GM18508 (cell line): ENCODE data around the gene OTOS.

ENCODE experiments used
- ATAC-seq: cut with Tn5 transposase; IDR thresholded peaks from one replicate; pipeline ENCODE4 v1.9.1; 2021; ENCODE audit warnings: moderate number of reproducible peaks; ENCODE audit not compliant: insufficient read depth, unreplicated experiment

Gene OTOS

GRCh38 chr2:240155048-240155744 lies 14.7 kb upstream of the OTOS start:
- ATAC-seq, result no peak

- ATAC-seq, result no peak
Observed at GRCh38 chr2:240154606-240155005, 14.1 kb upstream of the OTOS start.

- no peak for ATAC-seq
Observed at GRCh38 chr2:240153418-240153817, 13.0 kb upstream of the OTOS start.

- ATAC-seq, result no peak
Observed at GRCh38 chr2:240151477-240152031, 11.1 kb upstream of the OTOS start.

- no peak for ATAC-seq
Observed at GRCh38 chr2:240149943-240150784, 9.7 kb upstream of the OTOS start.

- no peak for ATAC-seq
Observed at GRCh38 chr2:240147911-240148587, 7.6 kb upstream of the OTOS start.

- no peak for ATAC-seq
Observed at GRCh38 chr2:240147382-240147781, 6.9 kb upstream of the OTOS start.

GRCh38 chr2:240146627-240147278 lies 6.3 kb upstream of the OTOS start:
- ATAC-seq, result no peak

- ATAC-seq, result no peak
Observed at GRCh38 chr2:240146141-240146561, 5.7 kb upstream of the OTOS start.

- no peak for ATAC-seq
Observed at GRCh38 chr2:240145461-240145860, 5.0 kb upstream of the OTOS start.

- no peak for ATAC-seq
Observed at GRCh38 chr2:240144649-240145261, 4.3 kb upstream of the OTOS start.

GRCh38 chr2:240143801-240144648 lies 3.6 kb upstream of the OTOS start:
- ATAC-seq, result no peak

GRCh38 chr2:240143276-240143675 lies 2.8 kb upstream of the OTOS start:
- ATAC-seq, result no peak

- no peak for ATAC-seq
Observed at GRCh38 chr2:240142859-240143258, 2.4 kb upstream of the OTOS start.

- no peak for ATAC-seq
Observed at GRCh38 chr2:240142256-240142775, 1.9 kb upstream of the OTOS start.

- ATAC-seq, result no peak
Observed at GRCh38 chr2:240141736-240142135, 1.3 kb upstream of the OTOS start.

- ATAC-seq, result no peak
Observed at GRCh38 chr2:240140920-240141319, 462 bp upstream of the OTOS start.

- no peak for ATAC-seq
Observed at GRCh38 chr2:240139666-240140393, 628 bp downstream of the OTOS start.
